H1 (cell line): ENCODE measurements around the gene TBC1D10A.

ENCODE experiments used
- BRCA1 ChIP-seq: IDR thresholded peaks from 2 replicates; pipeline ENCODE4 v1.6.1; 2012; ENCODE audit warnings: low read depth, low read length, improper control_type of control experiment
- EP300 ChIP-seq, 2 experiments: IDR thresholded peaks; 1 replicate in 1 of 2; 2 replicates in 1 of 2; pipeline ENCODE4 v1.6.1; 2011 to 2012; ENCODE audit warnings: low read depth in 2 of 2, low read length in 2 of 2, mild to moderate bottlenecking in 2 of 2, borderline replicate concordance in 1 of 2, inconsistent platforms in 1 of 2, moderate library complexity in 1 of 2
- EZH2 ChIP-seq: fragments of 200-600 bp; sonication (generic); IDR thresholded peaks from 2 replicates; pipeline ENCODE4 v1.7.1; 2012; ENCODE audit warnings: low read depth, mild to moderate bottlenecking, moderate library complexity, low read length, inconsistent platforms; ENCODE audit not compliant: severe bottlenecking
- FOSL1 ChIP-seq: IDR thresholded peaks from 2 replicates; pipeline ENCODE4 v1.6.1; 2011; ENCODE audit warnings: mild to moderate bottlenecking, low read depth, low read length, moderate library complexity; ENCODE audit not compliant: insufficient read depth
- JUND ChIP-seq: IDR thresholded peaks from 2 replicates; pipeline ENCODE4 v1.6.1; 2011; ENCODE audit warnings: mild to moderate bottlenecking, improper control_type of control experiment, low read length
- MAFK ChIP-seq: IDR thresholded peaks from 2 replicates; pipeline ENCODE4 v1.6.1; 2012; ENCODE audit warnings: low read depth, mild to moderate bottlenecking, improper control_type of control experiment, low read length
- POLR2A ChIP-seq, 2 experiments: IDR thresholded peaks; 1 replicate in 1 of 2; 2 replicates in 1 of 2; pipeline ENCODE4 v1.6.1; 2011; ENCODE audit warnings: low read depth in 2 of 2, low read length in 2 of 2, mild to moderate bottlenecking in 2 of 2; ENCODE audit errors: control extremely low read depth in 1 of 2
- SRF ChIP-seq: IDR thresholded peaks from 2 replicates; pipeline ENCODE4 v1.6.1; 2011; ENCODE audit warnings: mild to moderate bottlenecking, low read depth, low read length, moderate library complexity
- TAF1 ChIP-seq: IDR thresholded peaks from 2 replicates; pipeline ENCODE4 v1.6.1; 2011; ENCODE audit warnings: mild to moderate bottlenecking, low read depth, low read length
- YY1 ChIP-seq: IDR thresholded peaks from 2 replicates; pipeline ENCODE4 v1.6.1; 2011; ENCODE audit warnings: low read depth, mild to moderate bottlenecking, low read length
- TF ChIP-seq, protein P1 (sequence below), 3 experiments: IDR thresholded peaks; 1 replicate in 2 of 3; 2 replicates in 1 of 3; pipeline versions ENCODE4 v1.5.1 to v1.6.1; 2011; ENCODE audit warnings: low read length in 3 of 3, mild to moderate bottlenecking in 3 of 3, inconsistent platforms in 2 of 3, low read depth in 1 of 3, moderate library complexity in 1 of 3; ENCODE audit not compliant: insufficient read depth in 1 of 3; ENCODE audit errors: control extremely low read depth in 1 of 3
- TF ChIP-seq, protein P2 (sequence below): IDR thresholded peaks from 2 replicates; pipeline ENCODE4 v1.6.1; 2011; ENCODE audit warnings: low read length, improper control_type of control experiment
- TF ChIP-seq, protein P3 (sequence below): IDR thresholded peaks from 2 replicates; pipeline ENCODE4 v1.6.1; 2012; ENCODE audit warnings: low read length, inconsistent platforms

DNA sequence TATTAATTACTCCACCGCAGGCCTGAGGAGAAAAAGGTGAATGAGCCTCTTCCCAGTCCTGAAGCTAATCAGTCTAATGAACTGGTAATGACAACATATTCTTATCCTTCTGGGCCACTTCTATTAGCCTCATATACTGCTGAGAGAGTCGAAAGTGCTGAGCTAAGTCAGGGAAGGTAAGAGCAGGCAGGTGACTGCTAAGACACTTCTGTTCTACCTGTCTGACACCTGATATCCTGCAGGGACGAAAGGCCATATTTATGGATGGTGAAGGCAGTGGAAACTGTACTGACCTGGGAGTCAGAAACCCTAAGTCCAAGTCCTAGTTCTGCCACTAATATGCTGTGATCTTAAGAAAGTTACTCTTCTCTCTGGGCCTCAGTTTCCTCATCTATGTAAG is 3.5 kb downstream of the TBC1D10A start:
- TF ChIP-seq, protein P1, sequence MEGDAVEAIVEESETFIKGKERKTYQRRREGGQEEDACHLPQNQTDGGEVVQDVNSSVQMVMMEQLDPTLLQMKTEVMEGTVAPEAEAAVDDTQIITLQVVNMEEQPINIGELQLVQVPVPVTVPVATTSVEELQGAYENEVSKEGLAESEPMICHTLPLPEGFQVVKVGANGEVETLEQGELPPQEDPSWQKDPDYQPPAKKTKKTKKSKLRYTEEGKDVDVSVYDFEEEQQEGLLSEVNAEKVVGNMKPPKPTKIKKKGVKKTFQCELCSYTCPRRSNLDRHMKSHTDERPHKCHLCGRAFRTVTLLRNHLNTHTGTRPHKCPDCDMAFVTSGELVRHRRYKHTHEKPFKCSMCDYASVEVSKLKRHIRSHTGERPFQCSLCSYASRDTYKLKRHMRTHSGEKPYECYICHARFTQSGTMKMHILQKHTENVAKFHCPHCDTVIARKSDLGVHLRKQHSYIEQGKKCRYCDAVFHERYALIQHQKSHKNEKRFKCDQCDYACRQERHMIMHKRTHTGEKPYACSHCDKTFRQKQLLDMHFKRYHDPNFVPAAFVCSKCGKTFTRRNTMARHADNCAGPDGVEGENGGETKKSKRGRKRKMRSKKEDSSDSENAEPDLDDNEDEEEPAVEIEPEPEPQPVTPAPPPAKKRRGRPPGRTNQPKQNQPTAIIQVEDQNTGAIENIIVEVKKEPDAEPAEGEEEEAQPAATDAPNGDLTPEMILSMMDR (IDR thresholded peaks at IDR 0.05; ENCODE audit: control extremely low read depth in 1 of 3, insufficient read depth in 1 of 3, low read depth in 1 of 3, low read length in 3 of 3) = no peak
- TF ChIP-seq, protein P2, sequence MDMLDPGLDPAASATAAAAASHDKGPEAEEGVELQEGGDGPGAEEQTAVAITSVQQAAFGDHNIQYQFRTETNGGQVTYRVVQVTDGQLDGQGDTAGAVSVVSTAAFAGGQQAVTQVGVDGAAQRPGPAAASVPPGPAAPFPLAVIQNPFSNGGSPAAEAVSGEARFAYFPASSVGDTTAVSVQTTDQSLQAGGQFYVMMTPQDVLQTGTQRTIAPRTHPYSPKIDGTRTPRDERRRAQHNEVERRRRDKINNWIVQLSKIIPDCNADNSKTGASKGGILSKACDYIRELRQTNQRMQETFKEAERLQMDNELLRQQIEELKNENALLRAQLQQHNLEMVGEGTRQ = no peak
- TF ChIP-seq FOSL1 (no peak), EP300 (IDR thresholded peaks at IDR 0.05; ENCODE audit: borderline replicate concordance in 1 of 2, low read depth in 2 of 2, low read length in 2 of 2) (no peak), SRF (no peak), MAFK (no peak), TAF1 (no peak), EZH2 (no peak), POLR2A (IDR thresholded peaks at IDR 0.05; ENCODE audit: control extremely low read depth in 1 of 2, low read depth in 2 of 2, low read length in 2 of 2) (no peak), YY1 (no peak), BRCA1 (no peak), JUND (no peak)
- TF ChIP-seq, protein P3, sequence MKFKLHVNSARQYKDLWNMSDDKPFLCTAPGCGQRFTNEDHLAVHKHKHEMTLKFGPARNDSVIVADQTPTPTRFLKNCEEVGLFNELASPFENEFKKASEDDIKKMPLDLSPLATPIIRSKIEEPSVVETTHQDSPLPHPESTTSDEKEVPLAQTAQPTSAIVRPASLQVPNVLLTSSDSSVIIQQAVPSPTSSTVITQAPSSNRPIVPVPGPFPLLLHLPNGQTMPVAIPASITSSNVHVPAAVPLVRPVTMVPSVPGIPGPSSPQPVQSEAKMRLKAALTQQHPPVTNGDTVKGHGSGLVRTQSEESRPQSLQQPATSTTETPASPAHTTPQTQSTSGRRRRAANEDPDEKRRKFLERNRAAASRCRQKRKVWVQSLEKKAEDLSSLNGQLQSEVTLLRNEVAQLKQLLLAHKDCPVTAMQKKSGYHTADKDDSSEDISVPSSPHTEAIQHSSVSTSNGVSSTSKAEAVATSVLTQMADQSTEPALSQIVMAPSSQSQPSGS = no peak
